ENCODE measurements around the gene PIK3R1. TPM values are rescaled to one million over a fixed set of nuclear protein-coding genes. Genes with fewer than 3 reads are reported as not detected.

The PIK3R1 gene
- total RNA-seq: 100 to 1,000 TPM in 1 of 4 donors, 10 to 100 TPM in 3; 69.3 to 113 (median 87.5) TPM

GRCh38 chr5:68215208-68215897 lies at the start of gene PIK3R1:
Gene PIK3R1 (plus strand): TSS chr5:68215756. CDS start chr5:68226676, 10,920 bp downstream.
- Histone ChIP-seq H3K4me1 (peaks cover 0 to 30% (median 1%) of the 10 kb centered on the region in 4 donors), H3K36me3 (peaks cover 0 to 1% (median 0%) of the 10 kb centered on the region in 3 donors), H3K27me3 (no peaks in the 10 kb centered on the region), H3K9me3 (no peaks in the 10 kb centered on the region), H3K4me3 (peak within 1 kb of the TSS; percentile 85 to 97 (median 94)), H3K27ac (peak within 1 kb of the TSS; percentile 98 to 100 (median 99))
- peak; percentile 87 to 93 for TF ChIP-seq POLR2A (IDR thresholded peaks at IDR 0.05)
- peak; percentile 3 to 63 (median 39) for TF ChIP-seq CTCF (IDR thresholded peaks at IDR 0.05)
- DNase-seq: peak; percentile 97 to 99 (median 98)

DNA sequence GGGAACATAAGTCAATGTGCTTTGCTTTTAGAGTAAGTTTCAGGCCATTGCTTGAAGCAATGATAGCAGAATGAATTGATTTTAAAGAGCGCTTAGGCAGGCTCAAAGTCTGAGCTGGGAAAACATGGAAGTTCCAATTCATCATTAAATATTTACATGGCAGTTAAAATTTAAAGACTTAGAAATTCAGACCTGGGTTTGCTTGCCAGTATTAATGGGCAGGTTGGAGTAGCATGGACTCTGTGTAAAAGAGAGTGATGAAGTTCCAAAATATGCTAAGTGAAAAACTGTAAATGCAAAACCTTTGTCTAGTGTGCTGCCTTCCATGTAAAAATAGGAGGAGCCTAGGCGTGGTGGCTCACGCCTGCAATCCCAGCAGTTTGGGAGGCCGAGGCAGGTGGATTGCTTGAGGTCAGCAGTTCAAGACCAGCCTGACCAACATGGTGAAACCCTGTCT lies 48.3 kb upstream of the PIK3R1 start:
- Histone ChIP-seq H3K27me3 (no peaks in the 10 kb centered on the region), H3K36me3 (no peaks in the 10 kb centered on the region), H3K27ac (no peak overlapping the region), H3K4me1 (peaks cover 0 to 2% (median 0%) of the 10 kb centered on the region in 4 donors), H3K9me3 (no peaks in the 10 kb centered on the region), H3K4me3 (no peak overlapping the region)
- no peak for DNase-seq
- TF ChIP-seq CTCF (IDR thresholded peaks at IDR 0.05) (no peak), POLR2A (IDR thresholded peaks at IDR 0.05) (no peak)

DNA sequence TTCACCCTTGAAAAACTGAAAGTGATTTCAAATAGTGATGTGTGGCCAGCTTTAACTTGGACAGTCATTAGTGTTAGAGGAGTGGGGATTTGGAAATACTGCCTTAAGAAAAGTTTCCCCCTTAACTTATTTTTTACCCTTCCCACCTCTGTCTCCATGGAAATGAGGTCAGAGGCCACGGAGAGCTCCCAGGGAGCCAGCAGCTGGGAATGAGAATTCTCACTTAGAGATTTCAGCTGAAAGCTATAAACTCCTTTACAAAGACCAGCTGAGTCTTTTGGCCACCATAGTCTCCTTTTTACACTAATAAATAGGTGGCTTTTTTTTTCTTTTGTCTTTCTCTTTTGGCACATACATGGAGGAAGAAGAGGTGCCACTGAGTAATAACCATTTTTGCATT lies 45.7 kb upstream of the PIK3R1 start:
- Histone ChIP-seq H3K27ac (peak overlapping the region in 1 of 4 donors; percentile 75), H3K4me1 (peaks cover 0 to 2% (median 0%) of the 10 kb centered on the region in 4 donors), H3K27me3 (no peaks in the 10 kb centered on the region), H3K9me3 (no peaks in the 10 kb centered on the region), H3K36me3 (no peaks in the 10 kb centered on the region), H3K4me3 (no peak overlapping the region)
- TF ChIP-seq POLR2A (IDR thresholded peaks at IDR 0.05) (no peak), CTCF (IDR thresholded peaks at IDR 0.05) (no peak)
- DNase-seq: no peak

DNA sequence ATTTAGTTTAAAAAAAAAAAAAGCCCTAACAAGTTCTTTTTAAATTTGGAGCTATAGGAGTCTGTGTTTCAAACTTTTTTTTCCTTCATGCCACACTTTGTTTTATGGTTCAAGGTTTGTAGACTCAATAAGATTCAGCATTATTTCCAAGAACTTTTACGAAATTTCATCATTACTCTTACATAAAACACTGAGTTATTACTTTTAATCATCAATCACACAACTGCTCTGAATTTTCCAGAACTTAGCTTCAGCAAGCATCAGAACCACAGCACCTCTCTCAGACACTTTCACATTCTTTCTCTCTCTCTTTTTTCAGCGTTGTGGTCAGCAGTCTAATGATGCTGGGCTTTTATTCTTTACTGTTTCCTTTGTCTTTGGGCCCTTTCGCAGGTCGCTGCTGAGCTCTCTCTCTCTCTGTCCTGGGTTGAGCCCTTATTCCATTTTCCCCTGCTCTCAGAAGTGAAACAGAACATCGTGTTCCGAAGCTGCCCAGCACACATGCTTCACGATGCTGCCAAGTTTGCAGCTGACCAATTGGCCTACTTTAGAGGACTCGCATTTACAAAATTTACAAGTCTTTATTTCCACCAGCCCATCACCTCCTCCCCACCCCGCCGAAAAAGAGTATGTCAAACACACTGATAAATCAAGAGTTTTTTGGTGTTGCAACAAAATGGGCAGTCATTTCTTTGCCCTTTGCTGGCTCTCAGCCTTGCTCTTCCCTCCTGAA lies 44.6 kb upstream of the PIK3R1 start:
- Histone ChIP-seq H3K27me3 (no peaks in the 10 kb centered on the region), H3K9me3 (no peaks in the 10 kb centered on the region), H3K4me1 (peaks cover 0 to 2% (median 0%) of the 10 kb centered on the region in 4 donors), H3K36me3 (no peaks in the 10 kb centered on the region), H3K4me3 (no peak overlapping the region), H3K27ac (peak overlapping the region in 2 of 4 donors; percentile 37 to 75)
- peak in 1 of 3 donors; percentile 67 for DNase-seq
- TF ChIP-seq POLR2A (IDR thresholded peaks at IDR 0.05) (no peak), CTCF (IDR thresholded peaks at IDR 0.05) (no peak)

GRCh38 chr5:68172314-68172713 lies 43.2 kb upstream of the PIK3R1 start:
- peak in 2 of 3 donors; percentile 53 to 55 for DNase-seq
- Histone ChIP-seq H3K27me3 (no peaks in the 10 kb centered on the region), H3K27ac (peak overlapping the region in 1 of 4 donors; percentile 75), H3K36me3 (no peaks in the 10 kb centered on the region), H3K4me1 (peaks cover 0 to 2% (median 0%) of the 10 kb centered on the region in 4 donors), H3K4me3 (no peak overlapping the region), H3K9me3 (no peaks in the 10 kb centered on the region)
- TF ChIP-seq POLR2A (IDR thresholded peaks at IDR 0.05): no peak
- TF ChIP-seq CTCF (IDR thresholded peaks at IDR 0.05): no peak

Measured in Peyer's patch (tissue), 4 donors.